HEK293 (cell line): Measurements from ENCODE around the gene ZBTB5.
A peak's percentile ranks its signal among the peaks of the same experiment; 100 is the strongest.

Experiments used
- BCL11B ChIP-seq: fragments of 450-650 bp; formaldehyde crosslinking; IDR thresholded peaks from 2 replicates; pipeline ENCODE4 v1.5.1; 2016; ENCODE audit warnings: low read depth, missing biosample characterization, missing genetic modification characterization
- KLF7 ChIP-seq: fragments of 450-650 bp; formaldehyde crosslinking; IDR thresholded peaks from 2 replicates; pipeline ENCODE4 v1.5.1; 2016; ENCODE audit warnings: missing biosample characterization, missing genetic modification characterization, borderline replicate concordance
- SP7 ChIP-seq: fragments of 450-650 bp; formaldehyde crosslinking; IDR thresholded peaks from 2 replicates; pipeline ENCODE4 v1.5.1; 2016; ENCODE audit warnings: missing biosample characterization, missing genetic modification characterization
- ZBTB20 ChIP-seq: fragments of 450-650 bp; formaldehyde crosslinking; IDR thresholded peaks from 2 replicates; pipeline ENCODE4 v1.5.1; 2016; ENCODE audit warnings: missing biosample characterization, missing genetic modification characterization
- ZNF132 ChIP-seq: fragments of 450-650 bp; formaldehyde crosslinking; IDR thresholded peaks from 2 replicates; pipeline ENCODE4 v1.5.1; 2017; ENCODE audit warnings: missing biosample characterization, missing genetic modification characterization, borderline replicate concordance
- ZNF146 ChIP-seq: fragments of 450-650 bp; formaldehyde crosslinking; IDR thresholded peaks from 2 replicates; pipeline ENCODE4 v1.5.1; 2016; ENCODE audit warnings: missing biosample characterization, missing genetic modification characterization
- ZNF155 ChIP-seq: fragments of 450-650 bp; formaldehyde crosslinking; IDR thresholded peaks from 2 replicates; pipeline ENCODE4 v1.5.1; 2016; ENCODE audit warnings: missing biosample characterization, missing genetic modification characterization
- ZNF169 ChIP-seq: fragments of 450-650 bp; formaldehyde crosslinking; IDR thresholded peaks from 2 replicates; pipeline ENCODE4 v1.5.1; 2016; ENCODE audit warnings: missing biosample characterization, missing genetic modification characterization
- ZNF211 ChIP-seq: fragments of 450-650 bp; formaldehyde crosslinking; IDR thresholded peaks from 2 replicates; pipeline ENCODE4 v1.5.1; 2016; ENCODE audit warnings: low read depth, missing biosample characterization, missing genetic modification characterization
- ZNF404 ChIP-seq: fragments of 450-650 bp; formaldehyde crosslinking; IDR thresholded peaks from 2 replicates; pipeline ENCODE4 v1.5.1; 2017; ENCODE audit warnings: missing biosample characterization, missing genetic modification characterization
- ZNF426 ChIP-seq: fragments of 450-650 bp; formaldehyde crosslinking; IDR thresholded peaks from 2 replicates; pipeline ENCODE4 v1.5.1; 2017; ENCODE audit warnings: missing biosample characterization, missing genetic modification characterization, mild to moderate bottlenecking, inconsistent platforms, moderate library complexity
- ZNF560 ChIP-seq: fragments of 450-650 bp; formaldehyde crosslinking; IDR thresholded peaks from 2 replicates; pipeline ENCODE4 v1.5.1; 2017; ENCODE audit warnings: missing biosample characterization, missing genetic modification characterization, borderline replicate concordance
- ZNF610 ChIP-seq: fragments of 450-650 bp; formaldehyde crosslinking; IDR thresholded peaks from 2 replicates; pipeline ENCODE4 v1.5.1; 2016; ENCODE audit warnings: missing biosample characterization, missing genetic modification characterization, borderline replicate concordance
- ZNF629 ChIP-seq: fragments of 450-650 bp; formaldehyde crosslinking; IDR thresholded peaks from 2 replicates; pipeline ENCODE4 v1.5.1; 2017; ENCODE audit warnings: missing biosample characterization, missing genetic modification characterization
- ZNF677 ChIP-seq: fragments of 450-650 bp; IDR thresholded peaks from 2 replicates; pipeline ENCODE4 v1.5.0; 2018; ENCODE audit warnings: missing biosample characterization, mild to moderate bottlenecking, missing genetic modification characterization, moderate library complexity
- ZNF792 ChIP-seq: fragments of 450-650 bp; formaldehyde crosslinking; IDR thresholded peaks from 2 replicates; pipeline ENCODE4 v1.5.1; 2016; ENCODE audit warnings: missing biosample characterization, missing genetic modification characterization
- ZNF830 ChIP-seq: fragments of 450-650 bp; IDR thresholded peaks from 2 replicates; pipeline ENCODE4 v1.5.0; 2018; ENCODE audit warnings: missing biosample characterization, missing genetic modification characterization, low read depth, mild to moderate bottlenecking, moderate library complexity
- ZNF837 ChIP-seq: fragments of 450-650 bp; formaldehyde crosslinking; IDR thresholded peaks from 2 replicates; pipeline ENCODE4 v1.5.1; 2016; ENCODE audit warnings: missing biosample characterization, missing genetic modification characterization
- TF ChIP-seq, protein P1 (sequence below): fragments of 450-650 bp; formaldehyde crosslinking; conservative IDR thresholded peaks from 2 replicates; pipeline ENCODE4 v1.5.1; 2016; ENCODE audit warnings: low read depth, missing biosample characterization, missing genetic modification characterization
- TF ChIP-seq, protein P2 (sequence below): fragments of 450-650 bp; formaldehyde crosslinking; IDR thresholded peaks from 2 replicates; pipeline ENCODE4 v1.5.1; 2016; ENCODE audit warnings: missing biosample characterization, missing genetic modification characterization
- TF ChIP-seq, protein P3 (sequence below): fragments of 450-650 bp; formaldehyde crosslinking; IDR thresholded peaks from 2 replicates; pipeline ENCODE4 v1.5.1; 2016; ENCODE audit warnings: missing biosample characterization, missing genetic modification characterization
- TF ChIP-seq, protein P4 (sequence below): fragments of 450-650 bp; formaldehyde crosslinking; IDR thresholded peaks from 2 replicates; pipeline ENCODE4 v1.5.0; 2017; ENCODE audit warnings: missing biosample characterization, missing genetic modification characterization, borderline replicate concordance
- TF ChIP-seq, protein P5 (sequence below): fragments of 450-650 bp; formaldehyde crosslinking; IDR thresholded peaks from 2 replicates; pipeline ENCODE4 v1.5.1; 2016; ENCODE audit warnings: missing biosample characterization, missing genetic modification characterization
- TF ChIP-seq, protein P6 (sequence below): fragments of 450-650 bp; formaldehyde crosslinking; IDR thresholded peaks from 2 replicates; pipeline ENCODE4 v1.5.1; 2016; ENCODE audit warnings: missing biosample characterization, missing genetic modification characterization
- TF ChIP-seq, protein P7 (sequence below): fragments of 450-650 bp; formaldehyde crosslinking; IDR thresholded peaks from 2 replicates; pipeline ENCODE4 v1.5.1; 2016; ENCODE audit warnings: missing biosample characterization, missing genetic modification characterization

Gene ZBTB5

DNA sequence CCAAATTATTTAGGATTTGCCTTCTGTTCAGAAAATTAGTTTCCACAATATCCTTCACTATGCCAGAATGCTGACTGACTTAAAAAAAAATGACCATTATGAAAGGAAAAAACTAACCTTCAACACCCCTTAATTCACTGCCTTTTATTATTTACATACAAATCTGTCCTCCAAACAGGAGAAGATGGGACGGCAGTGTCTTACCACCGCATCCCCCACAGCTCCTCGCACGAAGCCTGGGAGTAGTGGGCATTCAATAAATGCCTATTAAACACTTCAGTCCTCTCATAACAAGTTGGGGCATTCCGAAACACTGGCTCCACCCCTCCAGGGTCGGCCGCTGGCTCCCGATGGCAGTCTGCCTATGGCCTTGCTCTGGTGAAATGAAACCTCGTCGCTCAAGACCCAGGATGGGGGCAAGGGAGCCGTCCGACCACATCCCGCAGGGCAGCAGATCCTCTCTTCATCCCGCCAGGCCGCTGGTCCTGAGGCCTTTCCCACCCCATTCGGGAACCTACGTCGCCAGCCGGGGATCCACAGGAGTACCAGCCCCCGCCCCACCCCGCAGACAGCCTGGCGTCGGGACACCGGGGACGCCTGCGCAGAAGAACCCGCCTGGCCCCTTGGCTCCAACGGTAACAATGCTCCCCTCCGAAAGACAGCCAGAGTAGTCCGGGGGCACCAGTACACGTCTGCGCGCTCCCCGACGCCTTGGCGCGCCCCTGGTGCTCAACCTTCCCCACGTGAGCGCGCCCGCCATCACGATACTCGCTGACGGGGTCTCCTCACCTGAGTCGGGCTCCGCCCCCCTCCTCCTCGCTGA, 613 bp downstream of the ZBTB5 start (continued):
- TF ChIP-seq, protein P1, sequence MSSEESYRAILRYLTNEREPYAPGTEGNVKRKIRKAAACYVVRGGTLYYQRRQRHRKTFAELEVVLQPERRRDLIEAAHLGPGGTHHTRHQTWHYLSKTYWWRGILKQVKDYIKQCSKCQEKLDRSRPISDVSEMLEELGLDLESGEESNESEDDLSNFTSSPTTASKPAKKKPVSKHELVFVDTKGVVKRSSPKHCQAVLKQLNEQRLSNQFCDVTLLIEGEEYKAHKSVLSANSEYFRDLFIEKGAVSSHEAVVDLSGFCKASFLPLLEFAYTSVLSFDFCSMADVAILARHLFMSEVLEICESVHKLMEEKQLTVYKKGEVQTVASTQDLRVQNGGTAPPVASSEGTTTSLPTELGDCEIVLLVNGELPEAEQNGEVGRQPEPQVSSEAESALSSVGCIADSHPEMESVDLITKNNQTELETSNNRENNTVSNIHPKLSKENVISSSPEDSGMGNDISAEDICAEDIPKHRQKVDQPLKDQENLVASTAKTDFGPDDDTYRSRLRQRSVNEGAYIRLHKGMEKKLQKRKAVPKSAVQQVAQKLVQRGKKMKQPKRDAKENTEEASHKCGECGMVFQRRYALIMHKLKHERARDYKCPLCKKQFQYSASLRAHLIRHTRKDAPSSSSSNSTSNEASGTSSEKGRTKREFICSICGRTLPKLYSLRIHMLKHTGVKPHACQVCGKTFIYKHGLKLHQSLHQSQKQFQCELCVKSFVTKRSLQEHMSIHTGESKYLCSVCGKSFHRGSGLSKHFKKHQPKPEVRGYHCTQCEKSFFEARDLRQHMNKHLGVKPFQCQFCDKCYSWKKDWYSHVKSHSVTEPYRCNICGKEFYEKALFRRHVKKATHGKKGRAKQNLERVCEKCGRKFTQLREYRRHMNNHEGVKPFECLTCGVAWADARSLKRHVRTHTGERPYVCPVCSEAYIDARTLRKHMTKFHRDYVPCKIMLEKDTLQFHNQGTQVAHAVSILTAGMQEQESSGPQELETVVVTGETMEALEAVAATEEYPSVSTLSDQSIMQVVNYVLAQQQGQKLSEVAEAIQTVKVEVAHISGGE (tag by site-specific recombination), result peak; percentile 51; the same call in 1 of the 2 replicates
- no peak for TF ChIP-seq ZNF426
- TF ChIP-seq, protein P2, sequence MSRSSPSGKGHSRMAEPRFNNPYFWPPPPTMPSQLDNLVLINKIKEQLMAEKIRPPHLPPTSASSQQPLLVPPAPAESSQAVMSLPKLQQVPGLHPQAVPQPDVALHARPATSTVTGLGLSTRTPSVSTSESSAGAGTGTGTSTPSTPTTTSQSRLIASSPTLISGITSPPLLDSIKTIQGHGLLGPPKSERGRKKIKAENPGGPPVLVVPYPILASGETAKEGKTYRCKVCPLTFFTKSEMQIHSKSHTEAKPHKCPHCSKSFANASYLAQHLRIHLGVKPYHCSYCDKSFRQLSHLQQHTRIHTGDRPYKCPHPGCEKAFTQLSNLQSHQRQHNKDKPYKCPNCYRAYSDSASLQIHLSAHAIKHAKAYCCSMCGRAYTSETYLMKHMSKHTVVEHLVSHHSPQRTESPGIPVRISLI (tag by site-specific recombination), result no peak
- TF ChIP-seq, protein P3, sequence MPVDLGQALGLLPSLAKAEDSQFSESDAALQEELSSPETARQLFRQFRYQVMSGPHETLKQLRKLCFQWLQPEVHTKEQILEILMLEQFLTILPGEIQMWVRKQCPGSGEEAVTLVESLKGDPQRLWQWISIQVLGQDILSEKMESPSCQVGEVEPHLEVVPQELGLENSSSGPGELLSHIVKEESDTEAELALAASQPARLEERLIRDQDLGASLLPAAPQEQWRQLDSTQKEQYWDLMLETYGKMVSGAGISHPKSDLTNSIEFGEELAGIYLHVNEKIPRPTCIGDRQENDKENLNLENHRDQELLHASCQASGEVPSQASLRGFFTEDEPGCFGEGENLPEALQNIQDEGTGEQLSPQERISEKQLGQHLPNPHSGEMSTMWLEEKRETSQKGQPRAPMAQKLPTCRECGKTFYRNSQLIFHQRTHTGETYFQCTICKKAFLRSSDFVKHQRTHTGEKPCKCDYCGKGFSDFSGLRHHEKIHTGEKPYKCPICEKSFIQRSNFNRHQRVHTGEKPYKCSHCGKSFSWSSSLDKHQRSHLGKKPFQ (tag by site-specific recombination), result no peak
- no peak for TF ChIP-seq KLF7 (tag by site-specific recombination)
- TF ChIP-seq, protein P4, sequence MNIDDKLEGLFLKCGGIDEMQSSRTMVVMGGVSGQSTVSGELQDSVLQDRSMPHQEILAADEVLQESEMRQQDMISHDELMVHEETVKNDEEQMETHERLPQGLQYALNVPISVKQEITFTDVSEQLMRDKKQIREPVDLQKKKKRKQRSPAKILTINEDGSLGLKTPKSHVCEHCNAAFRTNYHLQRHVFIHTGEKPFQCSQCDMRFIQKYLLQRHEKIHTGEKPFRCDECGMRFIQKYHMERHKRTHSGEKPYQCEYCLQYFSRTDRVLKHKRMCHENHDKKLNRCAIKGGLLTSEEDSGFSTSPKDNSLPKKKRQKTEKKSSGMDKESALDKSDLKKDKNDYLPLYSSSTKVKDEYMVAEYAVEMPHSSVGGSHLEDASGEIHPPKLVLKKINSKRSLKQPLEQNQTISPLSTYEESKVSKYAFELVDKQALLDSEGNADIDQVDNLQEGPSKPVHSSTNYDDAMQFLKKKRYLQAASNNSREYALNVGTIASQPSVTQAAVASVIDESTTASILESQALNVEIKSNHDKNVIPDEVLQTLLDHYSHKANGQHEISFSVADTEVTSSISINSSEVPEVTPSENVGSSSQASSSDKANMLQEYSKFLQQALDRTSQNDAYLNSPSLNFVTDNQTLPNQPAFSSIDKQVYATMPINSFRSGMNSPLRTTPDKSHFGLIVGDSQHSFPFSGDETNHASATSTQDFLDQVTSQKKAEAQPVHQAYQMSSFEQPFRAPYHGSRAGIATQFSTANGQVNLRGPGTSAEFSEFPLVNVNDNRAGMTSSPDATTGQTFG (tag by site-specific recombination), result no peak
- TF ChIP-seq ZNF211 (tag by site-specific recombination), result no peak
- no peak for TF ChIP-seq ZNF169
- peak; percentile 43; the same call in 1 of the 2 replicates for TF ChIP-seq SP7 (tag by site-specific recombination)
- TF ChIP-seq ZNF146 (tag by site-specific recombination), result no peak
- TF ChIP-seq ZNF837 (tag by site-specific recombination), result no peak
- TF ChIP-seq, protein P5, sequence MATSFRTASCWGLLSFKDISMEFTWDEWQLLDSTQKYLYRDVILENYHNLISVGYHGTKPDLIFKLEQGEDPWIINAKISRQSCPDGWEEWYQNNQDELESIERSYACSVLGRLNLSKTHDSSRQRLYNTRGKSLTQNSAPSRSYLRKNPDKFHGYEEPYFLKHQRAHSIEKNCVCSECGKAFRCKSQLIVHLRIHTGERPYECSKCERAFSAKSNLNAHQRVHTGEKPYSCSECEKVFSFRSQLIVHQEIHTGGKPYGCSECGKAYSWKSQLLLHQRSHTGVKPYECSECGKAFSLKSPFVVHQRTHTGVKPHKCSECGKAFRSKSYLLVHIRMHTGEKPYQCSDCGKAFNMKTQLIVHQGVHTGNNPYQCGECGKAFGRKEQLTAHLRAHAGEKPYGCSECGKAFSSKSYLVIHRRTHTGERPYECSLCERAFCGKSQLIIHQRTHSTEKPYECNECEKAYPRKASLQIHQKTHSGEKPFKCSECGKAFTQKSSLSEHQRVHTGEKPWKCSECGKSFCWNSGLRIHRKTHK (tag by site-specific recombination), result no peak
- no peak for TF ChIP-seq ZNF677 (tag by site-specific recombination)
- no peak for TF ChIP-seq ZNF610 (tag by site-specific recombination)
- no peak for TF ChIP-seq ZNF560 (tag by site-specific recombination)
- no peak for TF ChIP-seq ZNF629 (tag by site-specific recombination)
- TF ChIP-seq, protein P6, sequence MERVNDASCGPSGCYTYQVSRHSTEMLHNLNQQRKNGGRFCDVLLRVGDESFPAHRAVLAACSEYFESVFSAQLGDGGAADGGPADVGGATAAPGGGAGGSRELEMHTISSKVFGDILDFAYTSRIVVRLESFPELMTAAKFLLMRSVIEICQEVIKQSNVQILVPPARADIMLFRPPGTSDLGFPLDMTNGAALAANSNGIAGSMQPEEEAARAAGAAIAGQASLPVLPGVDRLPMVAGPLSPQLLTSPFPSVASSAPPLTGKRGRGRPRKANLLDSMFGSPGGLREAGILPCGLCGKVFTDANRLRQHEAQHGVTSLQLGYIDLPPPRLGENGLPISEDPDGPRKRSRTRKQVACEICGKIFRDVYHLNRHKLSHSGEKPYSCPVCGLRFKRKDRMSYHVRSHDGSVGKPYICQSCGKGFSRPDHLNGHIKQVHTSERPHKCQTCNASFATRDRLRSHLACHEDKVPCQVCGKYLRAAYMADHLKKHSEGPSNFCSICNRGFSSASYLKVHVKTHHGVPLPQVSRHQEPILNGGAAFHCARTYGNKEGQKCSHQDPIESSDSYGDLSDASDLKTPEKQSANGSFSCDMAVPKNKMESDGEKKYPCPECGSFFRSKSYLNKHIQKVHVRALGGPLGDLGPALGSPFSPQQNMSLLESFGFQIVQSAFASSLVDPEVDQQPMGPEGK (tag by site-specific recombination), result peak; percentile 82
- no peak for TF ChIP-seq ZNF155
- TF ChIP-seq, protein P7, sequence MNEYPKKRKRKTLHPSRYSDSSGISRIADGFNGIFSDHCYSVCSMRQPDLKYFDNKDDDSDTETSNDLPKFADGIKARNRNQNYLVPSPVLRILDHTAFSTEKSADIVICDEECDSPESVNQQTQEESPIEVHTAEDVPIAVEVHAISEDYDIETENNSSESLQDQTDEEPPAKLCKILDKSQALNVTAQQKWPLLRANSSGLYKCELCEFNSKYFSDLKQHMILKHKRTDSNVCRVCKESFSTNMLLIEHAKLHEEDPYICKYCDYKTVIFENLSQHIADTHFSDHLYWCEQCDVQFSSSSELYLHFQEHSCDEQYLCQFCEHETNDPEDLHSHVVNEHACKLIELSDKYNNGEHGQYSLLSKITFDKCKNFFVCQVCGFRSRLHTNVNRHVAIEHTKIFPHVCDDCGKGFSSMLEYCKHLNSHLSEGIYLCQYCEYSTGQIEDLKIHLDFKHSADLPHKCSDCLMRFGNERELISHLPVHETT (tag by site-specific recombination), result no peak
- TF ChIP-seq ZNF404 (tag by site-specific recombination), result no peak
- no peak for TF ChIP-seq ZNF132 (tag by site-specific recombination)
- no peak for TF ChIP-seq ZNF830
- no peak for TF ChIP-seq BCL11B
- TF ChIP-seq ZBTB20, result peak; percentile 62; the same call in 1 of the 2 replicates
- TF ChIP-seq ZNF792 (tag by site-specific recombination), result no peak
